Measurements from ENCODE around the gene DLEC1.
A peak's percentile ranks its signal among the peaks of the same experiment; 100 is the strongest.
"Not testable (repeated sequence)": the region's sequence is repeated elsewhere in the genome, so short reads cannot be mapped to it uniquely, and the experiment has no call there.

Gene DLEC1

DNA sequence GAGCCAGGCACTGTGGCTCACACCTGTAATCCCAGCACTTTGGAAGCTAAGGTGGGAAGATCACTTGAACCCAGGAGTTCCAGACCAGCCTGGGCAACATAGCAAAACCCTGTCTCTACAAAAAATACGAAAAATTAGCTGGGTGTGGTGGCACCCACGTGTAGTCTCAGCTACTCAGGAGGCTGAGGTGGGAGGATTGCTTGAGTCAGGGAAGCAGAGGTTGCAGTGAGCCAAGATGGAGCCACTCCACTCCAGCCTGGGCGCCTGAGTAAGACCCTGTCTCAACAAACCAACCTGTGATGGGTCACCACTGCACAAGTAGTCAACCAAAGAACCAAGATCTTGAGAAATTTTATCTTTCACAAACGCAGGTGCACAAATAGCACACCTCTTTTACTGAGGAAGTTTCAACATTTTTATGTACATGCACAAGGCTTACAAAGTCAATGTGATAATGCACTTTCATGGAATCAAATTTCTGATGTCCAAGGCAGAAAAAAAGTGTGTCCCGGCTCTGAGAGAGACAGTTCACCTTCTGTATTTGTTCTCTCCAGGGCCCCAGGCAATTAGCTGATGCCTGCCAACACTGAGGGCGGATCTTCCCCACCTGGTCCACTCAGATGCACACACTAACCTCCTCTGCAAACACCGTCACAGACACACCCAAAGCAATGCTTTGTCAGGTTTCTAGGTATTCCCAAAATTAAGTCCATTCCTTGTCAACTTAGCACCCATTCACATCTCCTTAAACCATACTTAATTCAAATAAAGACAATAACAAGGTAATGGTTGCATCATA is 85.5 kb downstream of the DLEC1 start:
- no peak for DNase-seq

GRCh38 chr3:38125305-38126120 is 86.5 kb downstream of the DLEC1 start:
- no peak for DNase-seq

DNA sequence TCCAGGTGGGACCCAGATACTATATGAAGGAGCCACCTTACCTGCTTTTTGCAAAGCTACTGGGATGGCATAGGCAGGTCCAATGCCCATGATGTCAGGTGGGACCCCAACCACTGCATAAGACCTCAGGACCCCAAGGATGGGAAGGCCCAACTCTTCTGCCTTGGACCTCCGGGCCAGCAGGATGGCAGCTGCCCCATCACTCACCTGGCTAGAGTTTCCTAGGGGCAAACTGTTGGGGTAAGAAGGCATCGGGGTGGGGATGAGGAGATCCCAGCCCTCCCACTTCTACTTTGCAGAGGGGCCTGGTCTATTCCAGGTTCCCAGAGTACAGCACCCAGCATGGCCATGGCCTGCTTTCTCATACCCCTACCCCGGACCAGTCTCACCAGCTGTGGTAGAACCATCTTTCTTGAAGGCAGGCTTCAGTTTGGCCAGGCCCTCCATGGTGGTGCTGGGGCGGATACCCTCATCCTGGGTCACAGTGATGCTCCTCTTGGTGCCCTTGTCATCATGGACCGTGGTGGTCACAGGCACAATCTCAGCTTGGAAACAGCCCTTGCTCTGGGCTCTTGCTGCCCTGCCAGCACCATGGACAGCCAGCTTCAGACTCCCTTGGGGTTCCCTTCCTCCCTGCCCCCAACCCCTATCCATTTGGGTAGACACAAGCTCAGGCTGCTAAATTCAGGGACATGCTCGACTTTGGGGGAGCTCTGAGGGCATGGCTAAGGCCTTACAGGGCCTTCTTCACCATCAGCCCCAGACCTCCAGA is 87.3 kb downstream of the DLEC1 start:
- no peak for DNase-seq

GRCh38 chr3:38127611-38128302 is 88.7 kb downstream of the DLEC1 start:
- DNase-seq: no peak

GRCh38 chr3:38128303-38128655 is 89.3 kb downstream of the DLEC1 start:
- DNase-seq: no peak

- no peak for DNase-seq
Measured at GRCh38 chr3:38129058-38129457, 90.0 kb downstream of the DLEC1 start.

- DNase-seq: no peak
Measured at GRCh38 chr3:38130631-38131065, 91.6 kb downstream of the DLEC1 start.

GRCh38 chr3:38131621-38132369 is 92.8 kb downstream of the DLEC1 start:
- no peak for DNase-seq

DNA sequence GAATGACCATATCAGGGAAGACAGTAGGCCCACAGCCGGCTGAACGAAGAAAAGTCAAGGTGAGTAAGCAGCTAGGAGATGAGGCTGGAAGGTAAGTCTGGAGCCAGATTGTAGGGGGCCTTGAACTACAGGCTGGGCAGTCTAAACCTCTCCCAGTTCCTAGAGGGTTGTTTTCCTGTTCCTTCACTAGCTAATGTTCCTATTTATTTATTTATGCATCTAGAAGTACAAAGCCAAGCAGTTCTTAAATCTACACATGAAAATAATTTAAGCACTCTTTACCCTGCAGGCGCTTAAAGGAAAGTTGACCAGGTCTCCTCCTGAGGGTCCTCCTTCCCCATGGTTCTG is 94.2 kb downstream of the DLEC1 start:
- DNase-seq: no peak

- no peak for DNase-seq
Measured at GRCh38 chr3:38133557-38134405, 94.8 kb downstream of the DLEC1 start.

DNA sequence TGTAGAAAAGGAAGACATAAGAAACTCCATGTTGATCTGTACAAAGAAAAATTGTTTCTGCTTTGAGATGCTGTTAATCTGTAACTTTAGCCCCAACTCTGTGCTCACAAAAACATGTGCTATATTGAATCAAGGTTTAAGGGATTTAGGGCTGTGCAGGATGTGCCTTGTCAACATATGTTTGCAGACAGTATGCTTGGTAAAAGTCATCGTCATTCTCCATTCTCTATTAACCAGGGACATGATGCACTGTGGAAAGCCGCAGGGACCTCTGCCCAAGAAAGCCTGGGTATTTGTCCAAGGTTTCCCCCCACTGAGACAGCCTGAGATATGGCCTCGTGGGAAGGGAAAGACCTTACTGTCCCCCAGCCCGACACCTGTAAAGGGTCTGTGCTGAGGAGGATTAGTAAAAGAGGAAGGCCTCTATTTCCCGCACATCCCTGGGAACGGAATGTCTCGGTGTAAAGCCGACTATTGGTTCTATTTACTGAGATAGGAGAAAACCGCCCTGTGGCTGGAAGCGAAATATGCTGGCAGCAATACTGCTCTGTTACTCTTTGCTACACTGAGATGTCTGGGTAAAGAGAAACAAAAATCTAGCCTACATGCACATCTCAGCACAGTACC is 95.6 kb downstream of the DLEC1 start:
- DNase-seq: not testable (repeated sequence)

GRCh38 chr3:38135621-38136277 is 96.7 kb downstream of the DLEC1 start:
- DNase-seq: not testable (repeated sequence)

- DNase-seq: no peak
Measured at GRCh38 chr3:38136393-38136776, 97.4 kb downstream of the DLEC1 start.

DNA sequence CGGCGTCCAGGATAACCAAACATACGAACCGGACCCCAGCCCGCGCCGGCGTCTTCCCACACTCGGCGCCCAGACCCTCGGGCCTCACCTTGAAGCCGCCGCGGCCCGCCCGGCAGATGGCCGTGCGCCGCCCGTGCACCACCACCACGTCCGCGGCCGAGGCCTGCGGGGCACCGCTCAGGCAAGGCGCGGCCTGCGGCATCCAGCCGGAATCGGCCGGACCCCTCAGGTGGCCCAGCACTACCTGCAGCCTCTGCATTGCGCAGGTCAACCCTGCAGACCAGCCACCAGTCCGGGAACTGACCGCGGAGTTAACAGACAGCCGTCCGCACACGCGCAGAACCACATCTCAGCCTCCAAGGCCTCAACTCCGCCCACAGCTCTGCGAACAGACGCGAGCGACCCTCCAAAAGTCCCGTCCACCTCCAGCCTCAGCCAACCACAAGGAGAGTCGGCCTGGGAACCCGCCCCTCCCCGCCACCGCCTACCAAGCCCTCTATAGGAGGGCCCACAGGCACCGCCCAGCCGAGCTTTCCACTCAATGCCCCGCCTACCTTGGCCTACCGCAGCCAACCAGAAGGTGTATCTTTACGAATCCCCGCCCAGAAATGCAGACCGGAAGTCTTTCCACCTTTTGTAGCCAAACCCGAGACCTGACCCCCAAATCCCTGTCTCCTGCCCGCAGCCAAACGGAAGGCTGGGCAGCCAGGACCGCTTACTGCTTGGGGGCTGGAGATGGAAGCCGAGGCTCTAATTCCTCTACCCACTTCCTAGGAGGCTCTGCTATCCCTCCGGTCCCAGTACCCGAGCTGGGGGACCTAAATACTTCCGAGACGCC is 98.0 kb downstream of the DLEC1 start, which contains the start of gene ACAA1:
Gene ACAA1 (minus strand): TSS at position 351 of the 838 bp plus-strand sequence. CDS start 92 bp downstream, at position 259.
- peak; percentile 98 for DNase-seq

DNA sequence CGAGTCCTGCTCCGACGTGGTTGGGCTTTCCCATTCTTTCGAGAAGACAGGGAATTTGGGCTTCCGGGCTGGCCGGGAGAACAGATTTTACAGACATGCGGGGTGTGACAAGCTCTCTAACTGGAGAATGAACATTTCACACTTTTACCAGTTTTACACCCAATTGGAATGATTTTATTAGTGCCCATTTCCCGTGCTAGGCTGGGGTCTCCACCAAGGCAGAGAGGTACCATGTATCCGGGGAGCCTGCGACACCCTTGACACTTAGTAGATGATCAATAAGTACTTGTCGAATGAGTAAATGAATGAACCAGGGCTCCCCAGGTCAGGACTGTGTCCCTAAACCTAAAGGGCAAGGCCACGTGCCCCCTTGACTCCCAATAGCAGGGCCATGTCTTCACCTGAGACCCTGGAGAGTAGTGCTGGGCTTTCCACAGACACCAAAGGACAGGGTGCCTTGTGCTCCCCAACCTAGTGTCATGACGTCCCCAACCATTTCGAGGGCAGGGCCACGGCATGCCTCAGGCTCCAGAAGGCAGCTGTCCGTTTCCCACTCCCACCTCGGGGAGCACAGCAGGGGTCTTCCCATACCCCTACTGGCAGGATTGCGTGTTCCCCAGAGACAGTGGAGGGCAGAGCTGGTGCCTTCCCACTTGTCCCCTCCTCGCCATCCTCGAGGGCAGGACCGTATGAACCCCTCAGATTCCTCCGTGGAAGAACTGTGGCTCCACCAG is 98.8 kb downstream of the DLEC1 start:
- no peak for DNase-seq

DNA sequence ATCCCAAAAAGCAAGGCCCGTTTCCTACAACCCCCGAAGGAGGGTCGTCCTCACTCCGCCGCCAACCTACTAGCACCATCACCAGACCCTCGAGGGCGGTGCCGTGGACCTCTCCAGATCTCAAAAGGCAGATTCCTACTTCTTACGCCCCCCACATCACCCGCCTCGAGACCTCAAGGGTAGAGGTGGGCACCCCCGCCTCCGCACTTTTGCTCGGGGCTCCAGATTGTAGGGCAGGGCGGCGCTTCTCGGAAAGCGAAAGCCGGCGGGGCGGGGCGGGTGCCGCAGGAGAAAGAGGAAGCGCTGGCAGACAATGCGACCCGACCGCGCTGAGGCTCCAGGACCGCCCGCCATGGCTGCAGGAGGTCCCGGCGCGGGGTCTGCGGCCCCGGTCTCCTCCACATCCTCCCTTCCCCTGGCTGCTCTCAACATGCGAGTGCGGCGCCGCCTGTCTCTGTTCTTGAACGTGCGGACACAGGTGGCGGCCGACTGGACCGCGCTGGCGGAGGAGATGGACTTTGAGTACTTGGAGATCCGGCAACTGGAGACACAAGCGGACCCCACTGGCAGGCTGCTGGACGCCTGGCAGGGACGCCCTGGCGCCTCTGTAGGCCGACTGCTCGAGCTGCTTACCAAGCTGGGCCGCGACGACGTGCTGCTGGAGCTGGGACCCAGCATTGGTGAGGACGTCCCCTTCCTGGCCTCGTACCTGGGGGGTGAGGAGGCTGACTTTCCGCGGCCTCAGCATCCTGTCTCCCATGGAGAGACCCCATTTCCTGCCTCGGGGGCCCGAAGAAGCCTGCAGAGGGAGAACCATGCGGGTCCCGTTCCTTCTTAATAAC is 99.6 kb downstream of the DLEC1 start, which contains the start of gene MYD88:
Gene MYD88 (plus strand): TSS at position 313 of the 842 bp plus-strand sequence. CDS start 40 bp downstream, at position 353.
- DNase-seq: no peak

- no peak for DNase-seq
Measured at GRCh38 chr3:38139191-38139590, 100.2 kb downstream of the DLEC1 start.
